H4 (cell line): Measurements from ENCODE around the gene CHCHD2. TPM values are rescaled to one million over a fixed set of nuclear protein-coding genes. Genes with fewer than 3 reads are reported as not detected.
A peak's percentile ranks its signal among the peaks of the same experiment; 100 is the strongest.
"Not testable (repeated sequence)": the region's sequence is repeated elsewhere in the genome, so short reads cannot be mapped to it uniquely, and the experiment has no call there.

ENCODE experiments used
- DNase-seq: peaks from one replicate; pipeline ENCODE4 v3.0.0-alpha.2; 2015; ENCODE audit warnings: low spot score
- total RNA-seq: library from RNA; depleted of rRNA; stranded (reverse); fragments of >200 nt; shearing (Covaris generic); gene quantifications from 2 replicates; pipeline ENCODE4 v1.2.3, GENCODE V29; 2014; rRNA removed

Gene CHCHD2
- total RNA-seq, 1 experiment from 2014 or later, result 1,524 TPM

DNA sequence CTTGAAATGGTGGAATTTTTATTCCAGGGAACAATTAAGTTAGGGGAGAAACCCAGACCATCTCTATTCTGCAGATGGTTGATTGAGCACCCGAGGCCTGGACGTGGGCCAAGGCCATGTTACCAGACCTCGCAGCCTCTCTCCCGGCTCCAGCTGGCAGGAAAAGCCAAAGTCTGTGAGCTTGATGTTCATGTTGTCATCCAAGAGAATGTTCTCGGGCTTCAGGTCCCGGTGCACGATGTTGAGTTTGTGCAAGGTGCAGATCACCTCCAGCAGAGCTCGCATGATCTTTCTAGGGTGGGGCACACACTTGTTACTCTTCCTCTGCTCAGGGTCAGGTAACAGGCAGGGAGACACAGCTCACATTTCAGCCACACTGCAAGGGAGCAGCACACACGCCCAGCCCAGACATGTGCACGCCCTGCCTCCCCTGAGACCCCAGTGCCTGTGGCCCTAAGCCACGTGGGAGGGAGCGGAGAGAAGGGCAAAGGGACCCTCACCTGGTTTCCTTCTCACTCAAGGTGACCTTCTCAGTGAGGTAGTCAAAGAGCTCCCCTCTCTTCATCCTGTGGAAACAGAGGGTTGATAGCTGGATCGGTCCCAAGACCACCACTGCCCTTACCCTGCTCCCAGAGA is 23.0 kb downstream of the CHCHD2 start:
- DNase-seq, result no peak

DNA sequence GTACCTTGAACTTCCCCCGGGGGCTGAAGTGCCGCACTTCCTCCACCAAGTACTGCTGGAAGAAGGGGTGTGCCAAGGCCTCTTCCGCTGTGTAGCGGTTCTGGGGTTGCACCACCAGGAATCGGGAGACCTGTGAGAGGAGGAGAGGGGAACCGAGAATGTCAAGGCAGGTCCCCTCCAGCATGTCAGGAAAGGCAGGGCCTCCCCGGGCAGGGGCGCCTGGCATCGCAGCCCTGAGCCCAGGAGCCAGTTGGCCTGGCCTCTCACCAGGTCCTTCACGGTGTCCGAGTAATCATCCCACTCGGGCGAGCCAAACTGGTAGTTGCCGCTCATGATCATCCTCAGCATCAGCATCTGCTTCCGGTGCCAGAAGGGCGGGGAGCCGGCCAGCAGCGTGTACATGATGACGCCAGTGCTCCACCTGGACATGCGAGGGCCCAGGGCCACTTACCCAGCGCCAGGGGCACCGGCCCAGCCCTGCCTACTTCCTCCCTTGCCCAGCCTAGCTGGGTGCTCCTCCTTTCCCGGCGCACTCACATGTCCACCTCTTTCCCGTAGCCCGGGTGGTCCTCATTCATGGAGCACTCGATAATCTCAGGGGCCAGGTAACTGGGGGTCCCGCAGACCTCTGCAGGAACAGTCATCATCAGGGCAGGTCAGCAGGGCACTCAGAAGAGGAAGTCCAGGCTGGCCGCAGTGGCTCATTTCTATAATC is 24.5 kb downstream of the CHCHD2 start:
- DNase-seq, result no peak

DNA sequence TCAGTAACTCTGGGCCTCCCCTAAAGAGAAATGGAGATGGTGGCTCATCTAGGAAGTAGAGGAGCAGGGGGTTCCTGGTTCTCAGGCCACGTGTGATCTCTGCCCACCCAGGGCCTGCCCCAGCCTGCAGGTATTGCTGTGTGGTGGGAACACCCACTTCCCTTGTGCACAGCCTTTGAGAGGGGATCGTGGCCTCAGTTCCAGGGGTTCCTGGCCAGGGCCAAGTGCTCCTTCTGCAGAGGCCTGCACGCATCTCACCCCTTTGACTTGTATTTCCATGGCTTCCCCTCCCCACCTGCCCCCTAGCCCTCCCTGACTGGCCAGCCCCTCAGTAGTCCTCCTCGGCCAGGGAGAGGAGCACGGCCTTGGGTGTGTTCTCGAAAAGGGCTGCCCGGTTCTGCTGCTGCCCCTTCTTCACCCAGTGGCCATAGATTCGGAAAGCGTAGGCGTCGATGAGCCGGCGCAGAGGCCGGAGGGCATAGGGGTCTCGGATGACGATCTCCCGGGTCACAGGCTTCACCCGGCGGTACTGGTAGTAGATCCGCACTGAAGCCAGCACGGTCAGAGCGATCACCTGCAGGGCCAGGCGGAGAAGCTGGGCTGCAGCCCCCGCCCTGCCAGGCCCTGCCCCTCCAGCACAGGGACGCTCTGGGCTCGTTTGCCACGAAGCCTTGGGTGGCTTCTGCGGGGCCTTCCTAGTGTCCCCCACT is 25.4 kb downstream of the CHCHD2 start:
- DNase-seq, result not testable (repeated sequence)

DNA sequence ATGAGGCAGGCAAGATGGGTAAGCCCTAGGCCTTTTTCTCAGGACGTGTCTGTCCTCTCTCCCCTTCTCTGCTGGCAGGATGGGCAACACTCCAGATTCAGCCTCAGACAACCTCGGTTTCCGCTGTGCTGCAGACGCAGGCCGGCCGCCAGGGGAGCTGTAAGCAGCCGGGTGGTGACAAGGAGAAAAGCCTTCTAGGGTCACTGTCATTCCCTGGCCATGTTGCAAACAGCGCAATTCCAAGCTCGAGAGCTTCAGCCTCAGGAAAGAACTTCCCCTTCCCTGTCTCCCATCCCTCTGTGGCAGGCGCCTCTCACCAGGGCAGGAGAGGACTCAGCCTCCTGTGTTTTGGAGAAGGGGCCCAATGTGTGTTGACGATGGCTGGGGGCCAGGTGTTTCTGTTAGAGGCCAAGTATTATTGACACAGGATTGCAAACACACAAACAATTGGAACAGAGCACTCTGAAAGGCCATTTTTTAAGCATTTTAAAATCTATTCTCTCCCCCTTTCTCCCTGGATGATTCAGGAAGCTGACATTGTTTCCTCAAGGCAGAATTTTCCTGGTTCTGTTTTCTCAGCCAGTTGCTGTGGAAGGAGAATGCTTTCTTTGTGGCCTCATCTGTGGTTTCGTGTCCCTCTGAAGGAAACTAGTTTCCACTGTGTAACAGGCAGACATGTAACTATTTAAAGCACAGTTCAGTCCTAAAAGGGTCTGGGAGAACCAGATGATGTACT is 26.7 kb downstream of the CHCHD2 start:
- no peak for DNase-seq

DNA sequence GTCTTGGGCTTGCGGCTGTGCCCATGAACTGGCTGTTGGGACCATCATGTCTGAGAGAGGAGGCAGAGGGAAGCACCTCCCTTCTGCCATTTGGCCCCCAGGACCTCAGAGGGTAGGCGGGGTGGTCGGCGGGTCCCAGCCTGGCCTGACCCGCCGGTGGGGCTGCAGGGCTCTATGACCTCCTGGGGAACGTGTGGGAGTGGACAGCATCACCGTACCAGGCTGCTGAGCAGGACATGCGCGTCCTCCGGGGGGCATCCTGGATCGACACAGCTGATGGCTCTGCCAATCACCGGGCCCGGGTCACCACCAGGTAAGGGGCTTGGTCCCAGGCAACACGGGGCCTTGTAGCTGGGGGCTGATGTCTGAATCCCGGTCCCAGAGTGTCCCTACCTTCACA is 28.1 kb downstream of the CHCHD2 start:
- DNase-seq, result no peak

DNA sequence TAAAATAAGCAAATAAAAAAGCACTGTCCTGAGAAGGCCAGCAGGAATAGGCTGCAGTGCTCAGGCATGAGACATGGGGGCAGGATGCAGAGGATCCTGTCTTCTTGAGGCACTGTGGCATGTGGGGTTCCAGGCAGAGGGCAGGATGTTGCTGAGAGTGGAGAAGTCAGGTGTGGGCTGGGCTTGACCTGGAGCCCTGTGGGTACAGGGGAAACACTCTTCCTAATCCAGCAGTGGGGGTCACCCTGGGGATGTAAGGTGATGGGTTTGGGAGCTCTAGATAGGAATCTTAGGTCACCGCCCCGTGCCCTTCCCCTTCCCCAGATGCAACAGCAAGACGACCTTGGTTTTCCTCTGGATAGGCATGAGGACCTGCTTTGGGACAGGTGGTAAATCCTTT is 28.6 kb downstream of the CHCHD2 start:
- no peak for DNase-seq

DNA sequence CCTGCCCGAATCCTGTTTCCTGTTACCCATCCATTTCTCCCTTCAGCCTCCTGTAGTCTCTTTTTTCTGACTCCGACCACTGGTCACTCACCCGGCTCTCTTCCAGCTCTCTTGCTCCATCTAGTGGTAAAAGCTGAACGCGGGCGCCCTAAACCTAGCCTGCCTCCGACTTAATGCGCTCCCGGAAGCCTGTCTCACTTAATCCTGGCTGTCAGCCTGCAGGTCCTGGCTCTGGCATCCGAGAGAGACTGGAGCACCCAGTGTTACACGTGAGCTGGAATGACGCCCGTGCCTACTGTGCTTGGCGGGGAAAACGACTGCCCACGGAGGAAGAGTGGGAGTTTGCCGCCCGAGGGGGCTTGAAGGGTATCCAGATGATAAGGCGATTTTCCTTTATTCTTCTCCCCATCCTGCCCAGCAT is 31.9 kb downstream of the CHCHD2 start:
- DNase-seq, result peak; percentile 83

DNA sequence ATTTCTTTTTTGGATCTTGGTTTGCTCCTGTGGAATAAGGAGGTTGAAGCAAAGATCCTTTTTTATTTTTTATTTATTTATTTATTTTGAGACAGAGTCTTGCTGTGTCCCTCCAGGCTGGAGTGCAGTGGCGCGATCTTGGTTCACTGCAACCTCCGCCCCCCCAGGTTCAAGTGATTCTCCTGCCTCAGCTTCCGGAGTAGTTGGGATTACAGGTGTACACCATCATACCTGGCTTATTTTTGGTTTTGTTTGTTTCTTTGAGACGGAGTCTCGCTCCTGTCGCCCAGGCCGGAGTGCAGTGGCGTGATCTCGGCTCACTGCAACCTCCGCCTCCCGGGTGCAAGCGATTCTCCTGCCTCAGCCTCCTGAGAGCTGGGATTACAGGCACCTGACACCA is 39.9 kb downstream of the CHCHD2 start:
- DNase-seq, result not testable (repeated sequence)

DNA sequence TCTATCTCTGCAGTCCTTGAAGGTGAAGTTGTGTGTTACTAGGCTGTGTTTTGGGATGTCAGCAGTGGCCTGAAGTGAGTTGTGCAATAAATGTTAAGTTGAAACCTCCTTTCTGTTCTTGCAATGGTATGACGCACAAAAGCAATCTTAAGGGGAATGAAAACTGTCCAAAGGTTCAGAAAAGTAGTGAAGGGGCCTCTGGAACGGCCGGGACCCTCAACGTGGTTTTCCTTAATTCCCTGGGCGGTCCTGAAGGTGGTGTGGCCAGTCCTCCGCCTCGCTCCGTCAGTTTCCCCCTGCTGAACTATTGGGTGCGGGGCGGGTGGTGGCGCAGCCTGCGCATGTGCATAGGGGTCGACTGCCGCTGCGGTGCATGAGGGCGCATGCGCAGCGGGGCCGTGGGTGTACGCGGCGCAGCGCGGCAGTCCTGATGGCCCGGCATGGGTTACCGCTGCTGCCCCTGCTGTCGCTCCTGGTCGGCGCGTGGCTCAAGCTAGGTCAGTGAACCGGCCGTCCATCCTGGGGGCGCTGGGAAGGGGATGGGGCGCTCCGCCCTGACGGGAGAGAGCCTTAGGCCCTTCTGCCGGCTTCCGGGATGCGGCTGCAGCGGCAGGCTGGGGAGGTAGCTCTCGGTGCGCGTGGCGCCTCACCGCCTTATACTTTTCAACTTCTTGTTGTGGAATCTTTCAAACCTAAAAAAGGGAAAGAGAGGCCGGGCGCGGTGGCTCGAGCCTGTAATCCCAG is 42.2 kb downstream of the CHCHD2 start, which contains the start of gene SUMF2:
Gene SUMF2 (plus strand): TSS at position 405 of the 744 bp plus-strand sequence. CDS start 26 bp downstream, at position 431.
- DNase-seq, result peak; percentile 96

DNA sequence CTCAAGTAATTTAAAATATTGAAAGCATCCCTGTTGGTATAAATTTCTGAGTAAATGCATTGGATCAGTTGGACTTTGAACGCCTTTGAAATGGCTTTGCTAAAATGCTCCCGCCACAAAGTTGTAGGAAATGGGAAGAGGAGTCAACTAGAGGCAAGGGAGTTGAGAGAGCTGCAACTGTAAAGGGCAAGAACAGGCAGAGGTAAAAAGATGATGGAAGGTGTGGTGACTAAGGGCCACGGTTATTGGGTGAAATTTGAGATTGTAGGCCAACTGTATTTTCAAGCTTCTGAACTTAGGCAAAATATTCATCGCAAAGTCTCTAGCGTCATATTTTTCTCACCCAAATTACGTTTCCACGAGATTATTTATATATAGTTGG is 42.8 kb downstream of the CHCHD2 start:
- no peak for DNase-seq

DNA sequence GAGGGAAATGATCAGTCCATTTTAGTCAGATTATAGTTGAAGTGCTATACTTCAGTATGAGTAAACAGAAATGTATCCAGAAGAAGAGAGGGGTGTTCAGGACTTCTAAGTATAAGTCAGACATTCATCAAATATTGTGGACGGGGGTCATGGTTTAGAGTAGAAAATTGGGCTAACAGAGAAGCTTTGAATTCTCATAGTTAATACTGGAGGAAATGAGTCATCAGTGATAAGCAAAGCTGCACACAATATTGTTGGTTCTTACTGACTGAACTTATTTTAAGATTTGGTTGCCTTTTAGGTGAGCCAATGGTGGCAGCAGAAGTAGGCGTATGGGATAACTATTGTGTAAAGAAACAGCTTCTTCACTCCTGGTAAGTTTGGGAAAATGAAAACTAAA is 43.9 kb downstream of the CHCHD2 start:
- DNase-seq, result peak; percentile 62

DNA sequence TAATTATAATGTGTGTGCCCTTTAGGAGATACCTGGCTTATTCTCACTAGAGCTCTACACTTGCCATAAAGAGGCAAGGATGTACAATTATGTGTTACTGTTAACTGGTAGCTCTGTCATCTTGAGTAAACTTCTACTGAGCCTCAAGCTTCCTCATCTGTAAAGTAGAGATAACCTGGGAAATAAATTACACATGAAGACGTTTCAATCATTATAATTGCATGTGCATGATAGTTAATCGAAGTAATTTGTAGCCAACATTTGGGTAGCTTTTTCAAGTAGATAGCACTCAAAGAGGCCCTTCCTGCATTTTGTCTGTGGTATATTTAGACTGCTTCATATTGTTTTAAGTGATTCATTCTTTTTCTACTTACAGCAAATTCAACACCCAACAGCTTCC is 52.3 kb downstream of the CHCHD2 start:
- no peak for DNase-seq

DNA sequence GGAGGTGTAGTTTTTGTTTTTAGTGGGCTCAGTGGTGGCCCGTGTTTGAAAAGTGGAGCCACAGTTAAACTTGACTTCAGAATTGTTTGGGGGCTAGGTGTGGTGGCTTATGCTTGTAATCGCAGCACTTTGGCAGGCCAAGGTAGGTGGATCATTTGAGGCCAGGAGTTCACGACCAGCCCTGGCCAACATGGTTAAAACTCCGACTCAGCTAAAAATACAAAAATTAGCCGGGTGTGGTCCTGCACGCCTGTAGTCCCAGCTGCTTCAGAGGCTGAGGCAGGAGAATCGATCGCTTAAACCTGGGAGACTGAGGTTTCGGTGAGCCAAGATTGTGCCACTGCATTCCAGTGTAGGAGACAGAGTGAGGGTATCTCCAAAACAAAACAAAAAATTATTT is 52.9 kb downstream of the CHCHD2 start:
- DNase-seq, result no peak

Other genes starting within 250 kb of the CHCHD2 start
- gene SEPTIN14, start 243.7 kb downstream of the CHCHD2 start, total RNA-seq, result not detected in 2 replicates
- gene ZNF713, start 219.0 kb downstream of the CHCHD2 start, total RNA-seq, result 1.6 and 5.9 TPM in 2 replicates
- 28.9 and 36.2 TPM in 2 replicates for gene MRPS17, start 154.6 kb downstream of the CHCHD2 start, total RNA-seq
- gene NIPSNAP2, start 141.9 kb downstream of the CHCHD2 start, total RNA-seq, result 74.4 and 127 TPM in 2 replicates
- gene PSPH, start 55.0 kb downstream of the CHCHD2 start, total RNA-seq, result 178 and 207 TPM in 2 replicates
- gene CCT6A, start 54.7 kb downstream of the CHCHD2 start, total RNA-seq, result 598 and 709 TPM in 2 replicates
- 206 and 255 TPM in 2 replicates for gene SUMF2, start 42.2 kb downstream of the CHCHD2 start, total RNA-seq
- 0.17 TPM in 1 of 2 replicates, not detected in the other for gene PHKG1, start 13.5 kb downstream of the CHCHD2 start, total RNA-seq
- gene NUPR2, start 9.9 kb upstream of the CHCHD2 start, total RNA-seq, result not detected in 2 replicates